Adipocyte (in vitro differentiated cells): ENCODE data around the gene C14orf93.
"Not testable (repeated sequence)": the region's sequence is repeated elsewhere in the genome, so short reads cannot be mapped to it uniquely, and the experiment has no call there.

Experiments
- DNase-seq: peaks from one replicate; pipeline ENCODE4 v3.0.0-alpha.2; 2015; ENCODE audit warnings: low read depth
- H3K27me3 ChIP-seq: replicated peaks from 2 replicates; pipeline ENCODE4 v1.7.0; 2013; ENCODE audit warnings: mild to moderate bottlenecking, low read length, moderate library complexity; ENCODE audit not compliant: control insufficient read depth, insufficient read depth
- H3K36me3 ChIP-seq: 2 replicates; pipeline ENCODE4 v1.7.0; 2013; ENCODE audit warnings: low read length, mild to moderate bottlenecking, moderate library complexity; ENCODE audit not compliant: control insufficient read depth, insufficient read depth, severe bottlenecking
- H3K4me1 ChIP-seq: 2 replicates; pipeline ENCODE4 v1.7.0; 2013; ENCODE audit warnings: mild to moderate bottlenecking, low read length, moderate library complexity; ENCODE audit not compliant: control insufficient read depth, insufficient read depth
- H3K4me3 ChIP-seq: 2 replicates; pipeline ENCODE4 v1.7.0; 2013; ENCODE audit warnings: mild to moderate bottlenecking, low read length, moderate library complexity
- H3K9ac ChIP-seq: 2 replicates; pipeline ENCODE4 v1.7.0; 2013; ENCODE audit warnings: mild to moderate bottlenecking, low read length, moderate library complexity
- H3K9me3 ChIP-seq: 2 replicates; pipeline ENCODE4 v1.7.0; 2013; ENCODE audit warnings: mild to moderate bottlenecking, low read length, moderate library complexity; ENCODE audit not compliant: control insufficient read depth

The C14orf93 gene

DNA sequence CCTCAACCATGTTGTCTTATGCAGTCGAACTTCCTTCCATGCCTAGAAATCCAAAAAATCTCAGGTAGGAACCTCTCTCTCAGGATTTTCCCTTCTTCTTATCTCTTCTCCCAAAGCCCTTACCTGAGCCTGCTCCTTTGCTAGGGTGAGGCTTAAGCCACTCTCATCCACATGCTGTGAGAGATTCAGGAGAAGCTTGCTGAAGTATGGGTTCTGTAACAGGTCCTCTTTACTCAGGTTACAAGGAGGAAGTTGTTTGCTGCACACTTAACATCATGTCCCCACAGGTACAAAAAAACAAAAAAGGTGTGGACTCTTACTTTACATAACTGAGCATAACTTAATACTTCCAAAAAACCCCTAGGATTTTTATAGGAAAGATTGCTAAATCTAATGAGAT is 57.5 kb downstream of the C14orf93 start:
- Histone ChIP-seq H3K27me3 (no peaks in the 10 kb centered on the region), H3K9me3 (no peaks in the 10 kb centered on the region), H3K4me1 (peaks cover 10% of the 10 kb centered on the region), H3K9ac (no peak overlapping the region), H3K36me3 (peaks cover 4% of the 10 kb centered on the region), H3K4me3 (no peak overlapping the region)
- no peak for DNase-seq

DNA sequence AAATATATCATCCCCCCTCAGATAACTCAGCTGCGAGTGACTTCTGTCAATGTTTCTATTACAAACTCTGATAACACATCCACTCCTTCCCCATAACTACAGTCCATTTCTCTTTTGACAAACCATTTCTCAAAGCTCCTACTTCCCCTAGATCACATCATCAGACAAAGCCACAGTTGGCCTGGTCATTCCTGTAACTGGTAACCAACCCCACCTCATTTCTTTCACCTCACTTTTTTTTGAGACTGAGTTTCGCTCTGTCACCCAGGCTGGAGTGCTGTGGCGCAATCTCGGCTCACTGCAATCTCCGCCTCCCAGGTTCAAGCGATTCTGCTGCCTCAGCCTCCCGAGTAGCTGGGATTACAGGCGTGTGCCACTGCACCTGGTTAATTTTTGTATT is 58.1 kb downstream of the C14orf93 start:
- not testable (repeated sequence) for H3K9ac ChIP-seq, H3K9me3 ChIP-seq, H3K27me3 ChIP-seq, H3K4me1 ChIP-seq, H3K36me3 ChIP-seq, H3K4me3 ChIP-seq, DNase-seq

DNA sequence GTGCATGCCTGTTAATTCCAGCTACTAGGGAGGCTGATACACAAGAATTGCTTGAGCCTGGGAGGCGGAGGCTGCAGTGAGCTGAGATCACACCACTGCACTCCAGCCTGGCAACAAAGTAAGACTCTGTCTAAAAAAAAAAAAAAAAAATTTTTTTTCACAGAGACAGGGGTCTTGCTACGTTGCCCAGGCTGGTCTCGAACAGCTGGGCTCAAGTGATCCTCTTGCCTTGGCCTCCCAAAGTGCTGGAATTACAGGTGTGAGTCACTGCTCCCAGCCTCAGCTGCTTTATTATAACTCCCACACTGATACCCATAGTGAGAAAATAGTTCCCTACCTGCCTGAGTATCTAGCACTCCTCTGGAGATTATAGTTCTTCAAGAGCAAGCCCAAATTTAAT is 64.3 kb downstream of the C14orf93 start:
- no peak for DNase-seq
- Histone ChIP-seq H3K36me3 (peaks cover 5% of the 10 kb centered on the region), H3K9me3 (no peaks in the 10 kb centered on the region), H3K9ac (no peak overlapping the region), H3K27me3 (no peaks in the 10 kb centered on the region), H3K4me1 (no peaks in the 10 kb centered on the region), H3K4me3 (no peak overlapping the region)

DNA sequence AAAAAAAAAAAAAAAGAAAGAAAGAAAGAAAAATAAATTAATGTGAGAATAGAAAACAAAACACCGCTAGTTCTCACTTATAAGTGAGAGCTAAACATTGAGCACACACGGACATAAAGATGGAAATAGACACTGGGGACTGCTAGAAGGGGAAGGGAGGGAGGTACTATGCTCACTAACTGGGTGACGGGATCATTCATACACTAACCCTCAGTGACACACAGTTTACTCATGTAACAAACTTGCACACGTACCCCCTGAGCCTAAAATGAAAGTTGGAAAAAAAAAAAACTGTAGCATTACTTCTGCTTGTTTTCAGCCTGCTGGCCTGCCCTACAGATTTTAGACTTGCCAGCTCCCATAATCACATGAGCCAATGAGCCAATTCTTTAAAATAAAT is 70.3 kb downstream of the C14orf93 start:
- Histone ChIP-seq H3K27me3 (no peaks in the 10 kb centered on the region), H3K4me3 (no peak overlapping the region), H3K4me1 (no peaks in the 10 kb centered on the region), H3K9me3 (no peaks in the 10 kb centered on the region), H3K9ac (no peak overlapping the region), H3K36me3 (no peaks in the 10 kb centered on the region)
- DNase-seq, result peak; percentile 28
